ENCODE measurements around the gene ZC3H11A.
"Not testable (repeated sequence)": the region's sequence is repeated elsewhere in the genome, so short reads cannot be mapped to it uniquely, and the experiment has no call there.

ZC3H11A gene

GRCh38 chr1:203789966-203790365 lies 5.5 kb upstream of the ZC3H11A start:
- DNase-seq, result no peak

DNA sequence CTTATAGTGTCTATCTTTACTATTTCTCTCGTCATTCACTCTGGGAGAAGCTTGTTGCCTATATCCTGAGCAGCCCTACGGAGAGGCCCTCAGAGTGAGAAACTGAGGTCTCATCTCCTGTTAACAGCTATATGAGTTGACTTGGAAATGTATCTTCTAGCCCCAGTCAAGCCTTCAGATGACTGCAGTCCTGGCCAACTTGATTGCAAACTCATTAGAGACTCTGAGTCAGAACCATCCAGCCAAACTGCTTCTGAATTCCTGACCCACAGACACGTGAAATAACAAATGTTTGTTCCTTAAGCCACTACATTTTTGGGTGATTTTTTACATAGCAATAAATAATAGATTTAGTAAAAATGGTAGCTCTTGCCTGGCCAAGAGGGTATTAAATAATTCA lies 3.9 kb upstream of the ZC3H11A start:
- no peak for DNase-seq

DNA sequence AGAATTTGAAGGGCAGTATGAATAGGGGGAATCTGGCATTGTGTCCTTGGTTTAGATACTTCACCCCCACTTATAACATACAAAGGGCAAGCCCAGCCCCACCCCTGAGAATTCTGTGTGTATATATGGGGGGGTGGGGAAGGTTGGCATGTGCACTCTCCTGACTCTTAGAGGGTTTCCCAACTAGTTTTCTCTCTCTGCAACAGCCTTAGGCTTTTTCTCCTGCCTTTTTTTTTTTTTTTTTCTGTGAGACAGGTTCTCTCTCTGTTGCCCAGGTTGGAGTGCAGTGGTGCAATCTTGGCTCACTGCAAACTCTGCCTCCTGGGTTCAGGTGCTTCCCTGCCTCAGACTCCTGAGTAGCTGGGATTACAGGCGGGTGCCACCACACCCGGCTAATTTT lies 2.9 kb upstream of the ZC3H11A start:
- no peak for DNase-seq

DNA sequence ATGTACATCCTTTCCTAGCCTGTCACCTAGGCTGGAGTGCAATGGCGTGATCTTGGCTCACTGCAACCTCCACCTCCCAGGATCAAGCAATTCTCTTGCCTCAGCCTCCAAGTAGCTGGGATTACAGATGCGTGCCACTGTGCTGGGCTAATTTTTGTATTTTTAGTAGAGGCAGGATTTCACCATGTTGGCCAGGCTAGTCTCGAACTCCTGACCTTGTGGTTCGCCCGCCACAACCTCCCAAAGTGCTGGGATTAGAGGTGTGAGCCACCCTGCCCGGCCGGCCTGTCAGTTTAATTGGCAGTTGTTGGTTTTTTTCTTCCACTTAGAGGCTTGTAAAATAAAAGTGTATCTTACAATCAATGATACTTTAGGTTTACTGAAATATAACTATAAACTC lies 1.9 kb upstream of the ZC3H11A start:
- not testable (repeated sequence) for DNase-seq

GRCh38 chr1:203794764-203795440 lies 521 bp upstream of the ZC3H11A start:
- DNase-seq, result no peak

GRCh38 chr1:203796236-203796605 lies 798 bp downstream of the ZC3H11A start:
- peak; percentile 58 for DNase-seq

DNA sequence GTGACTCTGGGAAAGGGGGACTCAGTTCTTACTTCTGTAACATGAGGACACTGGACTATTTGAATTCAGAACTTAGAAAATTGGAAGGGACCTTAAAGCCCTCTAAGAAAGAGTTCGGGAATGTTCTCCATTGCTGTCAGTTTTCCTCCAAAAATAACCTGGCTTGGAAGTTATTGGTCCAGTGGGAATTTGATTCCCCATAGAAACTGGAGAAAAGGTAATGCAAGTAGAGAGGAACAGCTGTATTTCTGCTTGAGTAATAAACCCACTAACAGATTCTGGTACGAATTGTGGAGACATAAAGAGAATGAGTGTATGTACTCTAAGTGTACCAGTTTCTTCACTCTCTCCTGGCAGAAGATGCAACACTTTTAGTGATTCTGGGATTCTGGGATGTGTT lies 1.8 kb downstream of the ZC3H11A start:
- no peak for DNase-seq

GRCh38 chr1:203797948-203798655 lies 2.7 kb downstream of the ZC3H11A start:
- DNase-seq, result peak; percentile 8

GRCh38 chr1:203799157-203799556 lies 3.7 kb downstream of the ZC3H11A start:
- no peak for DNase-seq

DNA sequence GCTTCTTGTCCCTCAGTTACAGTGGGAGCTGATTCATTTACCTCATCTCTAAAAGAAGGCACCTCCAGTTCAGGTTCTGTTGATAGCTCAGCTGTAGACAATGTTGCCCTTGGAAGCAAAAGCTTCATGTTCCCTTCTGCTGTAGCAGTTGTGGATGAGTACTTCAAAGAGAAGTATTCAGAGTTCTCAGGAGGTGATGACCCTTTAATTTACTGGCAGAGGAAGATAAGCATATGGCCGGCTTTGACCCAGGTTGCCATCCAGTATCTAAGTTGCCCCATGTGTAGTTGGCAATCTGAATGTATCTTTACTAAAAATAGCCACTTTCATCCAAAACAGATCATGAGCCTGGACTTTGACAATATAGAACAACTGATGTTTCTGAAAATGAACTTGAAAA lies 4.5 kb downstream of the ZC3H11A start:
- DNase-seq, result no peak

DNA sequence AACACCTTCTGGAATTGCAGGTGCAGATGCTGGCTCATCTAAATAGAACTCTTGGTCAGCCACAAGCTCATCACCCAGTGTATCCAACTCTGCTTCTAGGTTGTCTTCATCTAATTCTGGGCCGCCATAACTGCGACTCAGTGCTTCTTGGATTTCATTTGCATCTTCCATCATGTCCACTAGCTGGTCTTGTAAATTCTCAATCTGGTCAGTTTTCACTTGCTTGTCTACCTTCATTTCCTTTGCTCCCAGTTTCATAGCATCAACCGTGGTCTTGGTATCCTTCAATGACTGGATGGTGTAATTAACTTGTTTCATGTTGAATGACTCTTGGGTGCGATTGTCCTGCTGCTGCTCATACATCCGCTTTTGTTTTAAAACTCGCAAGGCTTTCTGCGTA lies 10.3 kb downstream of the ZC3H11A start:
- DNase-seq, result no peak

GRCh38 chr1:203807196-203807595 lies 11.8 kb downstream of the ZC3H11A start:
- no peak for DNase-seq

DNA sequence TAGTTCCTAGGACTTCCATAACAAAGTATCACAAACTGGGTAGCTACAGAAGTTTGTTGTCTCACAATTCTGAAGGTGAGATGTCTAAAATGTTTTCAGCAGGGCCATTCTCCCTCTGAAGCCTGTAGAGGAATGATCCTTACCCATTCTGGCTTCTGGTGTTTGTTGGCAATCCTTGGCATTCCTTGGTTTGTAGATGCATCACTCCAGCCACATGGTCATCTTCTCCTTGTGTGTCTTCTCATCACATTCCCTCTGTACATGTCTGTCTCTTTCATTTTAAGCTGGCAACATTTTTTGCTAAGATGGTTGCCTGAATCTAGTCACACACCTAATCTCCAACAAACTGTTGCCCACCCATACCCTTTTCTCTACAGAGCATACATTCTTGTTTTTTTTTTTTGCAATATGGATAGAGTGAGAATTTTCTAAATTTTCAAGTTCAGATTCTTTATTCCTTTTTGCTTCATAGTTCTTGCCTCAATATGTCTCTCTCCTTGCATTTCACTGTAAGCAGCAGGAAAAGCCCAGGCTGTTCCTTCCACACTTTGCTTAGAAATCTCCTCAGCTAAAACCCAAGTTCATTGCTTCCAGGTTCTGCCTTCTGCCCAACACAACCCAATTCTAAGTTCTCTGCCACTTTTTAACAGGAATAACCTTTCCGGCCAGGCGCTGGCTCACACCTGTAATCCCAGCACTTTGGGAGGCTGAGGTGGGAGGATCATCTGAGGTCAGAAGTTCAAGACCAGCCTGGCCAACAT lies 18.3 kb downstream of the ZC3H11A start:
- DNase-seq, result no peak

- DNase-seq, result no peak
These were observed 23.0 kb downstream of the ZC3H11A start for GRCh38 chr1:203818399-203818798.

GRCh38 chr1:203823306-203823705 lies 27.9 kb downstream of the ZC3H11A start:
- peak; percentile 77 for DNase-seq

DNA sequence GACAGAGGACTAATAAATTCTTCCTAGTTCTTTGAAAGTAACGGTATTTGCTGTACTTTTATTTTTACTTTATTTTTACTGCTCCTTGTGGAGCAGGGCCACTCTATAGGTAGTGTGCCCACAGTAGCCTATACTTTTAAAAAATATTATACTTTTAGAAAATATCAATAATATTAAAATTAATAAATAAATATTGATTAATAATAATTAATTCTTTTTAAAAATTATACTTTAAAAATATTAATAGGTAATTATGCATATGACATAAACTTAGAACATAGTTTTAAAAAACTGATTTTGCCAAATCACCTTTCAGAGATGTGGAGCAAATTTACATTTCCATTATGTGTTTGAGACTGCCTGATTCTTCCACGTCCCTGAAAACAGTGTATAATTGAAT lies 30.8 kb downstream of the ZC3H11A start:
- no peak for DNase-seq

DNA sequence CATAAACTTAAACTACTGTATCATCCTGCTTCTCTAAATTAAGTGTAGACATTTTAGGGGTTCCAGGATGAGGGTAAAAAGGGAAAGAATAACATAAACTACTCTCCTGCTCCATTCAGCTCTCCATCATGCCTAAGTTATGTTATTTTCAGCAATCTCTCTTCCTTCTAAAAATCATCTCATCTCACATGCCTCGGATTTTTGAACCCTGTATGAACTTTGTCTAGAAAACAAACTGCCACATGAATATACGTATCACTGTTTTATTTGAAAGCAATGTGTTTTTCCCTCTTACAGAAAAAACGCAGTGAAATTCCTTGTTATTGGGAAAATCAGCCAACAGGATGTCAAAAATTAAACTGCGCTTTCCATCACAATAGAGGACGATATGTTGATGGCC lies 32.6 kb downstream of the ZC3H11A start:
- no peak for DNase-seq

DNA sequence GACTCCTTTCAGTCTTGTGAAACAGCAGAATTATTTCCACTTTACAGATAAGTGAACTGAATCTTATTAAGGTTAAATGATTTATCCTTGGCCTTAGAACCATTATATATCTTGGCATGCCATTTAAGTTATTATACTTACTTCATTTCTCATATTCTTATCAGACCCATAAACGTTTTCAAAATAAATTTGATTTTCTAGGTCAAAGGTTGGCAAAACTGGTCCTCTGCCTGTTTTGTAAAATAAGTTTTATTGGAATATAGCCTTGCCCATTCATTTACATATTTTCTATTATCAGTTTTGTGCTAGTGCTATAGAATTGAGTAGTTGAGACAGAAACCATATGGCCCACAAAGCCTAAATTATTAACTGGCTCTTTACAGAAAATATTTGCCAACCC lies 33.1 kb downstream of the ZC3H11A start:
- DNase-seq, result no peak

DNA sequence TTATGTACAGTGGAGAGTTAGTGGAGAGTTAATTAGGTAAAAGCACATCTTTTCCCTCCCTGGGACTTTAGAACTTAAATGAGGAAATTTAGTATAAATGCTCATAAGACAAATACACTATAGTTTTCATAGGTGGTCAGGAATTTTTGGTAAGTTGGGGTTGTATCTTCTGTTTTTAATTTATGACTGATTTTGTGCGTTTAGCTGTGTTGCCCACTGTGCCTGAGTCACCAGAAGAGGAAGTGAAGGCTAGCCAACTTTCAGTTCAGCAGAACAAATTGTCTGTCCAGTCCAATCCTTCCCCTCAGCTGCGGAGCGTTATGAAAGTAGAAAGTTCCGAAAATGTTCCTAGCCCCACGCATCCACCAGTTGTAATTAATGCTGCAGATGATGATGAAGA lies 33.8 kb downstream of the ZC3H11A start:
- not testable (repeated sequence) for DNase-seq

DNA sequence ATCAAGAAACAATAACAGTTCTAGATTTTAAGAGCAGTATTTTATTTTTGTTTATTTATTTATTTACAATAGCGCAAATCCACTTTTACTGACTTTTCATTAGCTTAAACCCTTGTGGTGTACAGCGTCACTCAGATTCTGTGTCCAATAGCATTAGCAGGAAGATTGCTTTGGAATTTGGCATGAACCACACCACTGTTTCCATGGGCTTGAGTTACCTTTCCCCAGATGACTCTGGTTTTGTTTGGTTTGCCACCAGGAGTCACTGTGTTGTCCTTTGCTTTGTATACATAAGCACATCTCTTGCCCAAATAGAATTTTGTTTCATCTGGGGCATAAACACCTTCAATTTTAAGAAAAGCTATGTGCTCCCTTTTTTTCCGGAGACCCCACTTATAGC lies 40.1 kb downstream of the ZC3H11A start:
- DNase-seq, result no peak

DNA sequence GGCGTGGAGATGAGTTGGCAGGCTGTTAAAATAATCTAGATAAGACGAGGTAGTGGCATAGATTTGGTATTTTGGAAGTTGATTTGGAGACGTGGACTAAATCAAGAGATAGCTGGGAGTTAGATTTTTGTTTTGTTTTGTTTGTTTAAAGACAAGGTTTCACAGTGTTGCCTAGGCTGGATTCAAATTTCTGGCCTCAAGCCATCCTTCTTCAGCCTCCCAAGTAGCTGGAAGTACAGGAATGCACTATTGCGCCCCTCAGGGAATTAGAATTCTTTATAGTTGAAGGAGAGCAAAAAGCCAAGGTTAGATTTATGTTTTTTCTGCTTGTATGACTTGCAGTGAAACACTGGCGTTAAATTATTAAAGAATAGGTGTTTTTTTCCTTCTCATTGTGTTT lies 43.7 kb downstream of the ZC3H11A start:
- no peak for DNase-seq

DNA sequence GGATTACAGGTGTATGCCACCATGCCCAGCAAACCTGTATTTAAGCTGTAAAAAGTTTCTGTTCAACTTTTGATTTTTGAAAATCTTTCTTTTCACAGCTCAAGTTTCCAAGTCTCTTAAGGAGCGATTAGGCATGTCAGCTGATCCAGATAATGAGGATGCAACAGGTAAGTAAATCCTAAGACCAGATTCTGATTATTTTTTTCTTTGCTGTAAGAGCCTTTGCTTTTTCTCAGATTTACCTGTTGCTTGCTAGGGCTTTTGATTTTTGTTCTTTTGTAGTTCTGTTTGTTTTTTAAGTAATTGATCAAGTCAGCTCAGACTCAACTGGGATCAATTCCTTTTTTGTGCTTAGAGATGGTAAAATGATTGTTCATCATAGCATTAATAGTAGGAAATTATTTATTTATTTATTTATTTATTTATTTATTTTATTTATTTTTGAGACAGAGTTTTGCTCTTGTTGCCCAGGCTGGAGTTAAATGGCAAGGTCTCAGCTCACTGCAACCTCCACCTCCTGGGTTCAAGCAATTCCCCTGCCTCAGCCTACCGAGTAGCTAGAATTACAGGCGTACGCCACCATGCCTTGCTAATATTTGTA lies 44.9 kb downstream of the ZC3H11A start:
- DNase-seq, result no peak

DNA sequence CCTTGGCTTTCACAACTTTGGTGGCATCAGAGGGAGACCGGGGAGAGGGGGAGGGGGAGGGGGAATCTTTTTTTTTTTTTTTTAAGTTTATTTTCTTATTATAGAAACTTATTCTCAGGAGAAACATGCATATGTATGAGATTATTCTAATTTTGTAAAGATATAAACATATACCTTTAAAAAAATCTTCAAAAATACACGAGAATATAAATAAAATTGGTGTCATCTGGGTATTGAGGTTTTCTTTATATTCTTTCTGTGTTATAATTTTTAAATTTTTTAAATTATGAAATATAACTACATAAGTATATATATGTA lies 47.1 kb downstream of the ZC3H11A start:
- no peak for DNase-seq

- DNase-seq, result no peak
These were observed 48.0 kb downstream of the ZC3H11A start for GRCh38 chr1:203843435-203843834.

Data from NCI-H2171 treated with DMSO at 0.1 percent for 48 hours (cell line).